GM12878 (cell line): ENCODE results near the gene MALRD1. TPM values are rescaled to one million over a fixed set of nuclear protein-coding genes. Genes with fewer than 3 reads are reported as not detected.

Experiments used
- ATAC-seq: fragments of 200-7000 bp; cut with Tn5 transposase; 3 replicates; pipeline ENCODE4 v1.9.1; 2020; ENCODE audit warnings: mild to moderate bottlenecking, moderate library complexity
- BruUV-seq: library from RNA; stranded (reverse); fragments of 400-500 nt; replicated peaks from 2 replicates; lab custom pipeline; 2021; lab: Mats Ljungman, UMichigan
- CTCF ChIA-PET: fragments of 300-600 bp; sonication (Branson Sonifier 250); formaldehyde crosslinking; extraction: SDS; loops from one replicate; lab custom pipeline; 2021; ENCODE audit warnings: inconsistent platforms; lab: Yijun Ruan, JAX
- POLR2A ChIA-PET: fragments of 350-600 bp; formaldehyde crosslinking; extraction: SDS; loops from one replicate; lab custom pipeline; 2021; ENCODE audit warnings: inconsistent platforms; lab: Charles Lee
- RAD21 ChIA-PET: fragments of 300-600 bp; sonication (Branson Sonifier 250); formaldehyde crosslinking; loops from one replicate; lab custom pipeline; 2023; ENCODE audit warnings: antibody characterized with exemption; ENCODE audit not compliant: unreplicated experiment; lab: Charles Lee
- SMC1A ChIA-PET: fragments of 300-600 bp; sonication (Branson Sonifier 250); formaldehyde crosslinking; loops from one replicate; lab custom pipeline; 2023; ENCODE audit not compliant: unreplicated experiment, uncharacterized antibody; lab: Charles Lee
- DNase-seq: peaks from one replicate; pipeline ENCODE4 v3.0.0-alpha.2; 2011; ENCODE audit warnings: low read depth, low spot score
- FAIRE-seq: peaks from 3 replicates; lab custom pipeline; 2011; peaks lifted over from hg19 to GRCh38; lab: Jason Lieb, UNC
- H2AFZ ChIP-seq: 2 replicates; pipeline ENCODE4 v1.6.0; 2011; ENCODE audit warnings: low read depth, low read length, control low read depth; ENCODE audit not compliant: control insufficient read depth
- H3K27ac ChIP-seq: 2 replicates; pipeline ENCODE4 v1.5.1; 2011; ENCODE audit warnings: control low read depth; ENCODE audit not compliant: control insufficient read depth, insufficient read depth
- H3K27me3 ChIP-seq, 2 experiments: replicated peaks in 1 of 2; 2 replicates each; pipeline versions ENCODE4 v1.6.0 to v1.6.1; 2011; ENCODE audit warnings: low read length in 1 of 2; ENCODE audit not compliant: control insufficient read depth in 2 of 2, insufficient read depth in 2 of 2
- H3K36me3 ChIP-seq, 2 experiments: 2 replicates each; pipeline ENCODE4 v1.5.1; 2011; ENCODE audit warnings: low read length in 1 of 2; ENCODE audit not compliant: control insufficient read depth in 2 of 2, insufficient read depth in 2 of 2
- H3K4me1 ChIP-seq: 2 replicates; pipeline ENCODE4 v1.6.1; 2011; ENCODE audit warnings: mild to moderate bottlenecking, low read length, moderate library complexity, mixed read lengths; ENCODE audit not compliant: control insufficient read depth, insufficient read depth
- H3K4me2 ChIP-seq: 2 replicates; pipeline ENCODE4 v1.6.0; 2011; ENCODE audit warnings: control low read depth; ENCODE audit not compliant: control insufficient read depth, insufficient read depth
- H3K4me3 ChIP-seq: fragments of 200-600 bp; sonication (generic); 2 replicates; pipeline ENCODE4 v1.5.1; 2016
- H3K79me2 ChIP-seq: 2 replicates; pipeline ENCODE4 v1.6.0; 2011; ENCODE audit warnings: low read length; ENCODE audit not compliant: control insufficient read depth, insufficient read depth
- H3K9ac ChIP-seq: 2 replicates; pipeline ENCODE4 v1.8.0; 2011; ENCODE audit warnings: low read length, control low read depth, mixed read lengths; ENCODE audit not compliant: control insufficient read depth, insufficient read depth
- H3K9me3 ChIP-seq: replicated peaks from 3 replicates; pipeline ENCODE4 v1.5.1; 2011; ENCODE audit warnings: mild to moderate bottlenecking, low read length; ENCODE audit not compliant: control insufficient read depth, insufficient read depth
- H4K20me1 ChIP-seq: 2 replicates; pipeline ENCODE4 v1.6.0; 2011; ENCODE audit not compliant: control insufficient read depth, insufficient read depth
- BHLHE40 ChIP-seq, 2 experiments: fragments of 450-650 bp in 1 of 2; IDR thresholded peaks; 2 replicates each; pipeline ENCODE4 v1.6.1; 2011 to 2017; ENCODE audit warnings: low read depth in 2 of 2, borderline replicate concordance in 1 of 2, improper control_type of control experiment in 1 of 2, low read length in 1 of 2, mild to moderate bottlenecking in 1 of 2
- IRF4 ChIP-seq: IDR thresholded peaks from 2 replicates; pipeline ENCODE4 v1.6.1; 2011; ENCODE audit warnings: low read depth, low read length
- KLF5 ChIP-seq: fragments of 450-650 bp; IDR thresholded peaks from 2 replicates; pipeline ENCODE4 v1.6.1; 2014; ENCODE audit warnings: mild to moderate bottlenecking; ENCODE audit not compliant: partially characterized antibody
- MTA3 ChIP-seq: IDR thresholded peaks from 2 replicates; pipeline ENCODE4 v1.6.1; 2012; ENCODE audit warnings: low read length, inconsistent platforms, borderline replicate concordance
- MXI1 ChIP-seq: fragments of 150-350 bp; IDR thresholded peaks from 2 replicates; pipeline ENCODE4 v1.6.1; 2011; ENCODE audit warnings: low read depth, mild to moderate bottlenecking, inconsistent platforms, low read length, improper control_type of control experiment
- PRDM15 ChIP-seq: fragments of 450-650 bp; formaldehyde crosslinking; IDR thresholded peaks from 2 replicates; pipeline ENCODE4 v1.4.0; 2020; ENCODE audit warnings: mild to moderate bottlenecking, moderate library complexity
- RFX5 ChIP-seq: IDR thresholded peaks from 2 replicates; pipeline ENCODE4 v1.6.1; 2011; ENCODE audit warnings: low read depth, low read length, improper control_type of control experiment
- SREBF1 ChIP-seq: IDR thresholded peaks from 2 replicates; pipeline ENCODE4 v1.6.1; 2012; ENCODE audit warnings: mild to moderate bottlenecking, low read length
- SUPT20H ChIP-seq: IDR thresholded peaks from 2 replicates; pipeline ENCODE4 v1.6.1; 2011; ENCODE audit warnings: low read depth, mild to moderate bottlenecking, low read length, moderate library complexity, borderline replicate concordance; ENCODE audit not compliant: control insufficient read depth
- WRNIP1 ChIP-seq: IDR thresholded peaks from 2 replicates; pipeline ENCODE4 v1.6.1; 2011; ENCODE audit warnings: low read depth, low read length, improper control_type of control experiment, borderline replicate concordance
- YBX1 ChIP-seq: fragments of 450-650 bp; IDR thresholded peaks from 2 replicates; pipeline ENCODE4 v1.6.1; 2016; ENCODE audit warnings: antibody characterized with exemption
- WGBS: methylation state at CpG from one replicate; pipeline ENCODE4 v1.1.6; 2016; ENCODE audit warnings: low lambda C conversion rate; ENCODE audit not compliant: insufficient replicate concordance, insufficient coverage; ENCODE audit errors: missing lambda C conversion rate; 5-methylcytosine and 5-hydroxymethylcytosine counted together
- in situ Hi-C: fragments of 300-500 bp; cut with MboI; formaldehyde crosslinking; loops from 9 replicates; pipeline ENCODE4 v1.14.3; 2018; ENCODE audit warnings: mixed read lengths
- intact Hi-C: fragments of 100-400 bp; cut with micrococcal nuclease; formaldehyde crosslinking; loops from one replicate; pipeline ENCODE4 v1.14.2; 2022; ENCODE audit not compliant: unreplicated experiment
- polyA plus RNA-seq, 11 experiments: library from polyadenylated mRNA; depleted of rRNA in 4 of 11; unstranded in 6 of 11; stranded (reverse) in 5 of 11; fragments of >200 nt; fragmentation: Nextera tagmentation in 4 of 11; fragmentation: Illumina TruSeq in 1 of 11; extraction: Ambion mirVana in 4 of 11; extraction: Trizol in 1 of 11; gene quantifications; 1 replicate in 1 of 11; 2 replicates in 10 of 11; pipeline versions ENCODE4 v1.2.1 to v1.2.3, GENCODE V29; 2011 to 2016; ENCODE audit warnings: inconsistent platforms in 2 of 11, missing spikeins in 2 of 11, low read depth in 1 of 11
- total RNA-seq, 4 experiments: library from RNA; depleted of rRNA in 3 of 4; stranded (reverse); fragments of >200 nt in 3 of 4; fragmentation: Illumina TruSeq in 1 of 4; extraction: Trizol in 1 of 4; gene quantifications; 2 replicates each; pipeline versions ENCODE4 v1.2.1 to v1.2.3, GENCODE V29; 2013 to 2021
- TF ChIP-seq, protein P1 (sequence below): fragments of 150-350 bp; IDR thresholded peaks from 2 replicates; pipeline ENCODE4 v1.6.1; 2016; ENCODE audit warnings: low read depth, low read length
- TF ChIP-seq, protein P2 (sequence below): IDR thresholded peaks from 2 replicates; pipeline ENCODE4 v1.6.1; 2012; ENCODE audit warnings: low read length, inconsistent platforms

The MALRD1 gene
- total and polyA plus RNA-seq, 10 of the 15 experiments (the other 5 are each of a cell fraction or from before 2014, with no cell fraction given): 0.12 to 6.6 (median 0.26) TPM; not detected in 2

GRCh38 chr10:19663344-19663743 is 614.7 kb downstream of the MALRD1 start:
- in situ Hi-C loops: no loop called here
- no peak for FAIRE-seq
- 0% methylated on average over 1 of the region's 1 CpG for WGBS
- TF ChIP-seq MTA3: no peak
- TF ChIP-seq SUPT20H: no peak
- TF ChIP-seq, protein P1, sequence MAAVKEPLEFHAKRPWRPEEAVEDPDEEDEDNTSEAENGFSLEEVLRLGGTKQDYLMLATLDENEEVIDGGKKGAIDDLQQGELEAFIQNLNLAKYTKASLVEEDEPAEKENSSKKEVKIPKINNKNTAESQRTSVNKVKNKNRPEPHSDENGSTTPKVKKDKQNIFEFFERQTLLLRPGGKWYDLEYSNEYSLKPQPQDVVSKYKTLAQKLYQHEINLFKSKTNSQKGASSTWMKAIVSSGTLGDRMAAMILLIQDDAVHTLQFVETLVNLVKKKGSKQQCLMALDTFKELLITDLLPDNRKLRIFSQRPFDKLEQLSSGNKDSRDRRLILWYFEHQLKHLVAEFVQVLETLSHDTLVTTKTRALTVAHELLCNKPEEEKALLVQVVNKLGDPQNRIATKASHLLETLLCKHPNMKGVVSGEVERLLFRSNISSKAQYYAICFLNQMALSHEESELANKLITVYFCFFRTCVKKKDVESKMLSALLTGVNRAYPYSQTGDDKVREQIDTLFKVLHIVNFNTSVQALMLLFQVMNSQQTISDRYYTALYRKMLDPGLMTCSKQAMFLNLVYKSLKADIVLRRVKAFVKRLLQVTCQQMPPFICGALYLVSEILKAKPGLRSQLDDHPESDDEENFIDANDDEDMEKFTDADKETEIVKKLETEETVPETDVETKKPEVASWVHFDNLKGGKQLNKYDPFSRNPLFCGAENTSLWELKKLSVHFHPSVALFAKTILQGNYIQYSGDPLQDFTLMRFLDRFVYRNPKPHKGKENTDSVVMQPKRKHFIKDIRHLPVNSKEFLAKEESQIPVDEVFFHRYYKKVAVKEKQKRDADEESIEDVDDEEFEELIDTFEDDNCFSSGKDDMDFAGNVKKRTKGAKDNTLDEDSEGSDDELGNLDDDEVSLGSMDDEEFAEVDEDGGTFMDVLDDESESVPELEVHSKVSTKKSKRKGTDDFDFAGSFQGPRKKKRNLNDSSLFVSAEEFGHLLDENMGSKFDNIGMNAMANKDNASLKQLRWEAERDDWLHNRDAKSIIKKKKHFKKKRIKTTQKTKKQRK: no peak
- TF ChIP-seq IRF4: no peak
- TF ChIP-seq BHLHE40 (IDR thresholded peaks at IDR 0.05; ENCODE audit: borderline replicate concordance in 1 of 2, low read depth in 2 of 2, low read length in 1 of 2): no peak
- TF ChIP-seq MXI1: no peak
- no peak for TF ChIP-seq YBX1
- TF ChIP-seq WRNIP1: no peak
- TF ChIP-seq, protein P2, sequence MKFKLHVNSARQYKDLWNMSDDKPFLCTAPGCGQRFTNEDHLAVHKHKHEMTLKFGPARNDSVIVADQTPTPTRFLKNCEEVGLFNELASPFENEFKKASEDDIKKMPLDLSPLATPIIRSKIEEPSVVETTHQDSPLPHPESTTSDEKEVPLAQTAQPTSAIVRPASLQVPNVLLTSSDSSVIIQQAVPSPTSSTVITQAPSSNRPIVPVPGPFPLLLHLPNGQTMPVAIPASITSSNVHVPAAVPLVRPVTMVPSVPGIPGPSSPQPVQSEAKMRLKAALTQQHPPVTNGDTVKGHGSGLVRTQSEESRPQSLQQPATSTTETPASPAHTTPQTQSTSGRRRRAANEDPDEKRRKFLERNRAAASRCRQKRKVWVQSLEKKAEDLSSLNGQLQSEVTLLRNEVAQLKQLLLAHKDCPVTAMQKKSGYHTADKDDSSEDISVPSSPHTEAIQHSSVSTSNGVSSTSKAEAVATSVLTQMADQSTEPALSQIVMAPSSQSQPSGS: no peak
- no peak for TF ChIP-seq PRDM15 (CRISPR knock-in tag)
- TF ChIP-seq KLF5: no peak
- TF ChIP-seq SREBF1: no peak
- TF ChIP-seq RFX5: no peak

More at GRCh38 chr10:19663344-19663743, 614.7 kb downstream of the MALRD1 start:
- intact Hi-C loops: no loop called here
- Histone ChIP-seq H3K4me3 (no peak overlapping the region), H3K27ac (no peak overlapping the region), H3K9ac (no peak overlapping the region), H3K9me3 (no peaks in the 10 kb centered on the region), H3K27me3 (no peaks in the 10 kb centered on the region), H2AFZ (no peak overlapping the region), H3K4me1 (no peaks in the 10 kb centered on the region), H4K20me1 (no peaks in the 10 kb centered on the region), H3K36me3 (no peaks in the 10 kb centered on the region), H3K79me2 (no peaks in the 10 kb centered on the region), H3K4me2 (no peak overlapping the region)
- ATAC-seq (no peak), DNase-seq (no peak)
- ChIA-PET CTCF (no interaction called here), SMC1A (no interaction called here), POLR2A (no interaction called here), RAD21 (no interaction called here)
- BruUV-seq: no TSS peak
